HepG2 (cell line): ENCODE data around the gene FASTKD1. TPM values are rescaled to one million over a fixed set of nuclear protein-coding genes. Genes with fewer than 3 reads are reported as not detected.

ENCODE experiments used
- ARID5B ChIP-seq: IDR thresholded peaks from 2 replicates; pipeline ENCODE4 v1.4.0; 2020; ENCODE audit warnings: mild to moderate bottlenecking, missing genetic modification reagents
- CBFB ChIP-seq: sonication (generic); formaldehyde crosslinking; IDR thresholded peaks from 2 replicates; pipeline ENCODE4 v1.4.0; 2020; ENCODE audit warnings: missing genetic modification reagents
- CHD4 ChIP-seq: fragments of 200-600 bp; sonication (generic); IDR thresholded peaks from 2 replicates; pipeline ENCODE4 v1.7.0; 2017; ENCODE audit warnings: mild to moderate bottlenecking, low read length, borderline replicate concordance
- EHMT2 ChIP-seq: fragments of 200-600 bp; sonication (generic); IDR thresholded peaks from 2 replicates; pipeline ENCODE4 v1.7.0; 2017; ENCODE audit warnings: antibody characterized with exemption, low read depth, low read length, borderline replicate concordance
- GMEB2 ChIP-seq: IDR thresholded peaks from 2 replicates; pipeline ENCODE4 v1.6.1; 2016; ENCODE audit warnings: missing biosample characterization, missing genetic modification reagents, low read depth
- HDAC2 ChIP-seq: sonication (generic); formaldehyde crosslinking; IDR thresholded peaks from 2 replicates; pipeline ENCODE4 v1.4.0; 2020; ENCODE audit warnings: missing genetic modification reagents
- ISX ChIP-seq: sonication (generic); formaldehyde crosslinking; conservative IDR thresholded peaks from 2 replicates; pipeline ENCODE4 v1.5.0; 2020; ENCODE audit warnings: missing genetic modification reagents
- KDM1A ChIP-seq: IDR thresholded peaks from 2 replicates; pipeline ENCODE4 v1.6.1; 2016; ENCODE audit warnings: missing compliant biosample characterization
- KDM5B ChIP-seq: sonication (generic); formaldehyde crosslinking; IDR thresholded peaks from 2 replicates; pipeline ENCODE4 v1.4.0; 2020; ENCODE audit warnings: missing genetic modification reagents, mild to moderate bottlenecking, borderline replicate concordance
- NCOA2 ChIP-seq: sonication (generic); formaldehyde crosslinking; IDR thresholded peaks from 2 replicates; pipeline ENCODE4 v1.8.0; 2022; ENCODE audit warnings: inconsistent platforms
- REPIN1 ChIP-seq: sonication (generic); formaldehyde crosslinking; IDR thresholded peaks from 2 replicates; pipeline ENCODE4 v1.8.0; 2022; ENCODE audit warnings: missing genetic modification reagents, low read depth, mild to moderate bottlenecking, borderline replicate concordance
- RFX3 ChIP-seq: IDR thresholded peaks from 2 replicates; pipeline ENCODE4 v1.6.1; 2016; ENCODE audit warnings: missing biosample characterization, missing genetic modification reagents
- SETDB1 ChIP-seq: sonication (generic); formaldehyde crosslinking; IDR thresholded peaks from 2 replicates; pipeline ENCODE4 v1.5.1; 2020; ENCODE audit warnings: missing genetic modification reagents, mild to moderate bottlenecking, borderline replicate concordance
- SOX6 ChIP-seq, 2 experiments: fragments of 450-650 bp in 1 of 2; sonication (generic) in 1 of 2; formaldehyde crosslinking in 1 of 2; IDR thresholded peaks; 2 replicates each; pipeline versions ENCODE4 v1.4.0 to v1.6.1; 2017 to 2020; ENCODE audit warnings: antibody characterized with exemption in 1 of 2, mild to moderate bottlenecking in 1 of 2, missing genetic modification reagents in 1 of 2
- SP1 ChIP-seq, 2 experiments: fragments of 450-650 bp in 1 of 2; sonication (generic) in 1 of 2; formaldehyde crosslinking in 1 of 2; IDR thresholded peaks; 2 replicates each; pipeline versions ENCODE4 v1.4.0 to v1.6.1; 2016 to 2020; ENCODE audit warnings: missing genetic modification reagents in 1 of 2
- TCF7 ChIP-seq: sonication (generic); IDR thresholded peaks from 2 replicates; pipeline ENCODE4 v1.6.1; 2016; ENCODE audit warnings: antibody characterized with exemption, low read depth
- TCF7L2 ChIP-seq: IDR thresholded peaks from 2 replicates; pipeline ENCODE4 v1.6.1; 2011; ENCODE audit warnings: mild to moderate bottlenecking, low read depth, low read length, moderate library complexity
- ZBTB21 ChIP-seq: sonication (generic); formaldehyde crosslinking; IDR thresholded peaks from 2 replicates; pipeline ENCODE4 v1.4.0; 2020; ENCODE audit warnings: missing genetic modification reagents
- ZBTB34 ChIP-seq: sonication (generic); formaldehyde crosslinking; IDR thresholded peaks from 2 replicates; pipeline ENCODE4 v1.8.0; 2022; ENCODE audit warnings: mild to moderate bottlenecking, missing genetic modification reagents
- ZNF773 ChIP-seq: sonication (generic); formaldehyde crosslinking; IDR thresholded peaks from 2 replicates; pipeline ENCODE4 v1.4.0; 2020; ENCODE audit warnings: missing genetic modification reagents, borderline replicate concordance
- polyA plus RNA-seq, 8 experiments: library from polyadenylated mRNA; depleted of rRNA in 3 of 8; stranded (reverse) in 7 of 8; unstranded in 1 of 8; fragments of >200 nt; fragmentation: Illumina TruSeq in 4 of 8; extraction: Trizol in 4 of 8; gene quantifications; 2 replicates each; pipeline versions ENCODE4 v1.2.1 to v1.2.3, GENCODE V29; 2011 to 2016; ENCODE audit warnings: low read depth in 4 of 8, missing spikeins in 1 of 8, mixed read lengths in 1 of 8; ENCODE audit not compliant: insufficient read depth in 1 of 8
- total RNA-seq, 5 experiments: library from RNA; depleted of rRNA; stranded (reverse); fragments of >200 nt; fragmentation: Illumina TruSeq; extraction: Trizol; gene quantifications; 2 replicates each; pipeline ENCODE4 v1.2.3, GENCODE V29; 2016; ENCODE audit warnings: low read depth in 1 of 5
- TF ChIP-seq, protein P1 (sequence below): sonication (generic); formaldehyde crosslinking; IDR thresholded peaks from 2 replicates; pipeline ENCODE4 v1.5.1; 2020; ENCODE audit warnings: missing genetic modification reagents, mild to moderate bottlenecking, borderline replicate concordance

FASTKD1 gene
- total and polyA plus RNA-seq, 2 of the 13 experiments (the other 11 are each of a cell fraction or from before 2014, with no cell fraction given), result 35.0 to 38.0 TPM

DNA sequence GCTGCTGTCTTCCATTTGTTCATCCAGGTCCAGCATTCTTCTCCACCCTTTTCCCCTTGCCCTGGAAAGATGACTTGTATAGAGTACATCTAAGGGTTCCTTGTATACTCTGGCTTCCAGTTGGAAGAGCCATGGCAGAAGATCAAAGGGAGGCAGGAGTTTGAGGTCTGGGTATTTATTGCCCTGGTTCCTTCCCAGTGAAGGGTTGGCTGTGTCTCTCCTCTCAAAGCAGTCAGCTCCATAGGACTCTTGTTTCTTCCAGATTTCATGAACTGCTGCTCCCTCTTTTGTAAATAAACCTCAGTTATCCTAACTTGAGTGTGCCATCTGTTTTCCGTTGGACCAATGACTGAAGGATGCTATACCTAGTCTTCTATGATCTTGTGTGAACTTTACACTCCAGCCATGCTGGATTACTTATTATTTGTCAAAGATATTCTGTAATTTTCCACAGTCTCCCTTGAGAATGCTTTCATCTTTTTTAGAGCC lies 88.0 kb downstream of the FASTKD1 start (continued):
- TF ChIP-seq REPIN1 (CRISPR knock-in tag) (0 out of 2 replicates have a peak, but pooled peaks have one; percentile 25), ZBTB34 (0 out of 2 replicates have a peak, but pooled peaks have one; percentile 38), TCF7 (peak; percentile 75), TCF7L2 (peak; percentile 74; the same call in 1 of the 2 replicates), HDAC2 (CRISPR knock-in tag) (peak; percentile 60), ZBTB21 (CRISPR knock-in tag) (no peak), KDM1A (CRISPR knock-in tag) (0 out of 2 replicates have a peak, but pooled peaks have one; percentile 30), SETDB1 (CRISPR knock-in tag) (no peak), CBFB (CRISPR knock-in tag) (no peak), SP1 (IDR thresholded peaks at IDR 0.05) (no peak), SP1 (CRISPR knock-in tag; IDR thresholded peaks at IDR 0.05) (no peak), RFX3 (CRISPR knock-in tag) (no peak), KDM5B (CRISPR knock-in tag) (no peak), ZNF773 (CRISPR knock-in tag) (no peak), EHMT2 (peak; percentile 85; the same call in 1 of the 2 replicates), CHD4 (peak; percentile 74; the same call in 1 of the 2 replicates), GMEB2 (no peak), ARID5B (peak; percentile 82), SOX6 (IDR thresholded peaks at IDR 0.05) (no peak), SOX6 (CRISPR knock-in tag; IDR thresholded peaks at IDR 0.05) (peak; percentile 29; the same call in 1 of the 2 replicates), ISX (no peak), NCOA2 (CRISPR knock-in tag) (peak; percentile 54)
- TF ChIP-seq, protein P1, sequence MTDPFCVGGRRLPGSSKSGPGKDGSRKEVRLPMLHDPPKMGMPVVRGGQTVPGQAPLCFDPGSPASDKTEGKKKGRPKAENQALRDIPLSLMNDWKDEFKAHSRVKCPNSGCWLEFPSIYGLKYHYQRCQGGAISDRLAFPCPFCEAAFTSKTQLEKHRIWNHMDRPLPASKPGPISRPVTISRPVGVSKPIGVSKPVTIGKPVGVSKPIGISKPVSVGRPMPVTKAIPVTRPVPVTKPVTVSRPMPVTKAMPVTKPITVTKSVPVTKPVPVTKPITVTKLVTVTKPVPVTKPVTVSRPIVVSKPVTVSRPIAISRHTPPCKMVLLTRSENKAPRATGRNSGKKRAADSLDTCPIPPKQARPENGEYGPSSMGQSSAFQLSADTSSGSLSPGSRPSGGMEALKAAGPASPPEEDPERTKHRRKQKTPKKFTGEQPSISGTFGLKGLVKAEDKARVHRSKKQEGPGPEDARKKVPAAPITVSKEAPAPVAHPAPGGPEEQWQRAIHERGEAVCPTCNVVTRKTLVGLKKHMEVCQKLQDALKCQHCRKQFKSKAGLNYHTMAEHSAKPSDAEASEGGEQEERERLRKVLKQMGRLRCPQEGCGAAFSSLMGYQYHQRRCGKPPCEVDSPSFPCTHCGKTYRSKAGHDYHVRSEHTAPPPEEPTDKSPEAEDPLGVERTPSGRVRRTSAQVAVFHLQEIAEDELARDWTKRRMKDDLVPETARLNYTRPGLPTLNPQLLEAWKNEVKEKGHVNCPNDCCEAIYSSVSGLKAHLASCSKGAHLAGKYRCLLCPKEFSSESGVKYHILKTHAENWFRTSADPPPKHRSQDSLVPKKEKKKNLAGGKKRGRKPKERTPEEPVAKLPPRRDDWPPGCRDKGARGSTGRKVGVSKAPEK (CRISPR knock-in tag), result no peak
